Measurements from ENCODE around the gene EPHA10.

DNA sequence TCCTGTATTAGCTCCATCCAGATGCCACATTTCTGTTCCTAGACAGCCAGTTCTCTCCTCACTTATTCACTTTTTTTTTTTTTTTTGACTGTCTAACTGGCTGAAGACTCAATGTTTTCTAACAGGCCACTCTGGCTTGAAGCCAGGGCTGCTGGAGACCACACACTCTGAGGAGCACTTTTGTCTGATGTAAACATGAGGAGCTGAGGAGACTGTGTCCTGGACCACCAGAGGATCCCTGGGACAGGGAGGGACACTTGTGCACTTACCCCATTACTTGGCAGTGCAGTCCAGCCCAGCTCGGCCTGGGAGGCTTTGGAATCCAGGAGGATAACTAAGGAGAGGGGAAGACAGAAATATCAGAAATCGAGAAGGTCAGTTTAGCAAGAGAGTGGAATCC, 2.4 kb downstream of the EPHA10 start:
- TF ChIP-seq CTCF (IDR thresholded peaks at IDR 0.05; ENCODE audit: low read length): no peak
- no peak for TF ChIP-seq EZH2 (IDR thresholded peaks at IDR 0.05; ENCODE audit: borderline replicate concordance, low read length)
